Skin epidermis (tissue), 12 donors: ENCODE measurements around the gene ADAM29.
"Not testable (repeated sequence)": the region's sequence is repeated elsewhere in the genome, so short reads cannot be mapped to it uniquely, and the experiment has no call there.

Experiments used
- H3K27ac ChIP-seq, 21 experiments: fragments of 200-600 bp; sonication (generic) in 11 of 21; one replicate each; pipeline ENCODE4 v1.5.0; 2020; ENCODE audit warnings: mild to moderate bottlenecking in 3 of 21, inconsistent platforms in 2 of 21, moderate library complexity in 2 of 21
- H3K4me3 ChIP-seq, 7 experiments: fragments of 200-600 bp; sonication (generic) in 2 of 7; one replicate each; pipeline ENCODE4 v1.5.0; 2020; ENCODE audit warnings: inconsistent platforms in 2 of 7, mild to moderate bottlenecking in 2 of 7, moderate library complexity in 1 of 7

Gene ADAM29

GRCh38 chr4:174940002-174940401 is 21.8 kb downstream of the ADAM29 start:
- no peak overlapping the region for H3K4me3 ChIP-seq
- H3K27ac ChIP-seq: no peak overlapping the region

DNA sequence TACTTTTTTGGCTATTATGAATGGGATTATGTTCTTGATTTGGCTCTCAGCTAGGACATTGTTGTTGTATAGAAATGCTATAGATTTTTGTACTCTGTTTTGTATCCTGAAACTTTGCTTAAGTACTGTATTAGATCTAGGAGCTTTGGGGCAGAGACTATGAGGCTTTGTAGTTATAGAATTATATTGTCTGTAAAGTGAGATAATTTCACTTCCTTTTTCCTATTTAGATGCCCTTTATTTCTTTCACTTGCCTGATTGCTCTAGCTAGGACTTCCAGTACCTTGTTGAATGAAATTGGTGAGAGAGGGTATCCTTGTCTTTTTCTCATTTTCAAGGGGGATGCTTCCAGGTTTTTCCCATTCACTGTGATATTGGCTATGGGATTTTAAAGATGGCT is 28.1 kb downstream of the ADAM29 start:
- Histone ChIP-seq H3K27ac (no peak overlapping the region), H3K4me3 (no peak overlapping the region)

GRCh38 chr4:174948826-174949225 is 30.7 kb downstream of the ADAM29 start:
- no peak overlapping the region for H3K27ac ChIP-seq
- no peak overlapping the region for H3K4me3 ChIP-seq

DNA sequence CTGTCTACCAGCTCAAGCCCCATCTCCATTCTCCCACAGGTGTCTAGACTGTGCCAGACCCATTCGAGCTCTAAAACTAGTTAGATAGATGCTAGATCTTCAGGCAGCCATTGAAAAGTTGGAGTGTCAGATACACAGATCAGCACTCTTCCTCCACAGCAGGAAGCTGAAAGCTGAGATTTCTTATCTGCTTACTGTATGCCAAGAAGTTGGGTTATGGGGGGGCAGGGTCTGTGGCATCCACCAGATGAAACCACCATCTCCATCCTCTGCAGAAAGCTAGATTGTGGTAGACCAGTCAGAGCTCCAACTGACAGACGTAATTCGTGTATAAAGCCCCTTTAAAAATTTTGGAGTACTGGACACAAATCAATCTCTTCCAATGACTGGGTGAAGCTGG is 54.8 kb downstream of the ADAM29 start:
- Histone ChIP-seq H3K4me3 (no peak overlapping the region), H3K27ac (no peak overlapping the region)

DNA sequence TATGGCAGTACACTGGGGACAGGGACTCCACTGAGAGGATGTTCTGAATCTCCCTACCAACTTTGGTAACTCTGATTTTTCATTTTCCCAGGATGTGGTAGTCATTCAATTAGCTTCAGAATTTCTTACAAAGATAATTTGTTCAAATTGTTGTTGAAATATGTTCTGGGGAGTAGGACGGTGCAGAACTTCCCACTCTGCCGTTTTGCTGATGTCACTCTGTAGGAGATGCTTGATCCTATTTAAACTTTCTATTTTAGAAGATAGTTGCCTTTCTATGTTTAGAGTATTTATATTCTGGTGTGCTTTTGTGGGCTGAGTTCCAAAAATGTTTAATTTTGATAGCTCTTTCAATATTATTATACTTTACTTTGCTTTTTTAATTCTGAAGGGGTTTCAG is 55.2 kb downstream of the ADAM29 start:
- Histone ChIP-seq H3K27ac (no peak overlapping the region), H3K4me3 (no peak overlapping the region)

- no peak overlapping the region for H3K4me3 ChIP-seq
- H3K27ac ChIP-seq: no peak overlapping the region
Measured at GRCh38 chr4:174983128-174983750, 65.1 kb downstream of the ADAM29 start.

- H3K27ac ChIP-seq, H3K4me3 ChIP-seq: not testable (repeated sequence)
Measured at GRCh38 chr4:174983870-174984269, 65.7 kb downstream of the ADAM29 start.

DNA sequence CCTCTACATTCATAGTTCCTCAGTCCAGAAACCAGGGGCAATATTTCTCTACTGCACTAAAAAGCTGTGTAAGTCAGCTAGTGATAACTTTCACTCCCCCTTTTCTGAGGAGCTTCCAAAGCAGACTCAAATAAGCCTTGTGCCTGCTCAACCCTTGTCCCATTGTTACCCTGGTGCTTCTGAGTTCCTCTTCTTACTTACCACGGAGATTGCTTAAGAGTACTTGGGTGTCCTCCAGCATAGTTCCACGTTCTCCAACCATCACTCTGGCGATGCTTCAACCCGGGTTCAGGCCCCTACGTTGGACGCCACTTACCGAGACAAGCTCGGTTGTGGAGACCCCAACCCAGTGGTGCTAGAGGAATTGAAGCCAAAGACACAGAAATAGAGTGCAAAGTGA is 71.6 kb downstream of the ADAM29 start:
- H3K27ac ChIP-seq: no peak overlapping the region
- no peak overlapping the region for H3K4me3 ChIP-seq

- Histone ChIP-seq H3K27ac (no peak overlapping the region), H3K4me3 (no peak overlapping the region)
Measured at GRCh38 chr4:174993916-174994315, 75.8 kb downstream of the ADAM29 start.

GRCh38 chr4:174996079-174996478 is 77.9 kb downstream of the ADAM29 start:
- no peak overlapping the region for H3K27ac ChIP-seq
- H3K4me3 ChIP-seq: no peak overlapping the region

DNA sequence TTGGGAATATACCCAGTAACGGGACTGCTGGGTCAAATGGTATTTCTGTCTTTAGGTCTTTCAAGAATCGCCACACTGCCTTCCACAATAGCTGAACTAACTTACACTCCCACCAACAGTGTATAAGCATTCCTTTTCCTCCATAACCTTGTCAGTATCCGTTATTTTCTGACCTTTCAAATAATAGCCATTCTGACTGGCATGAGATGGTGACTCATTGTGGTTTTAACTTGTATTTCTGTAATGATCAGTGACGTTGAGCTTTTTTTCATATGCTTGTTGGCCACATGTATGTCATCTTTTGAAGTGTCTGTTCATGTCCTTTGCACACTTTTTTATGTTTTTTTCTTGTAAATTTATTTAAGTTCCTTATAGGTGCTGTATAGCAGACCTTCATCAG is 81.2 kb downstream of the ADAM29 start:
- no peak overlapping the region for H3K4me3 ChIP-seq
- H3K27ac ChIP-seq: no peak overlapping the region

GRCh38 chr4:175017751-175018150 is 99.6 kb downstream of the ADAM29 start:
- no peak overlapping the region for H3K4me3 ChIP-seq

DNA sequence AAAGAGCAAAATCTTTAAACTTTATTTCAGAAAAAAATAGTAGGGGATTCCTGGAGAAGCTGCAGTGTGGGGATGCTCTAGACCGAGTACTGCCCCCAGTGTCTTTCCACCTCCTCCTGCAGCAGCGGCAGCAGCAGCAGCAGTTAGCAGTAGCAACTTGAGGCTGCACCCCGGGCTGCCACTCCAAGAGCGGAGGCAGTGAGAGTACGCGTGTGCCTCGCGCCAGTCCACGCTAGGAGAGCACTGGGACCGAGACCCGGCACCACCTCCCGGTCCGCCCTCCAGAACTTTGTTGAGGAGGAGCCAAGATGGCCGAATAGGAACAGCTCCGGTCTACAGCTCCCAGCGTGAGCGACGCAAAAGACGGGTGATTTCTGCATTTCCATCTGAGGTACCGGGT is 101.3 kb downstream of the ADAM29 start:
- H3K4me3 ChIP-seq: not testable (repeated sequence)

More at GRCh38 chr4:175017751-175018150, 99.6 kb downstream of the ADAM29 start:
- no peak overlapping the region for H3K27ac ChIP-seq

More for the DNA sequence above, 101.3 kb downstream of the ADAM29 start:
- not testable (repeated sequence) for H3K27ac ChIP-seq
